MCF 10A (cell line): Measurements from ENCODE around the gene STAC3. TPM values are rescaled to one million over a fixed set of nuclear protein-coding genes. Genes with fewer than 3 reads are reported as not detected.

ENCODE experiments used
- BruUV-seq: library from RNA; stranded (reverse); fragments of 400-500 nt; replicated peaks from 2 replicates; lab custom pipeline; 2021; lab: Mats Ljungman, UMichigan
- CTCF ChIA-PET: fragments of 300-600 bp; sonication (Branson Sonifier 250); formaldehyde crosslinking; extraction: SDS; loops from one replicate; lab custom pipeline; 2021; ENCODE audit warnings: antibody characterized with exemption, inconsistent platforms; lab: Yijun Ruan, JAX
- POLR2A ChIA-PET: fragments of 300-600, 350-650 bp; sonication (Branson Sonifier 250); formaldehyde crosslinking; extraction: SDS; loops from one replicate; lab custom pipeline; 2020; ENCODE audit warnings: antibody characterized with exemption, inconsistent platforms; lab: Yijun Ruan, JAX
- DNase-seq: peaks from one replicate; pipeline ENCODE4 v3.0.0-alpha.2; 2018; ENCODE audit not compliant: unreplicated experiment
- H3K27ac Mint-ChIP-seq: one replicate; pipeline ENCODE4 v1.8.0; 2022; ENCODE audit warnings: mild to moderate bottlenecking, low read depth, mixed read lengths; ENCODE audit not compliant: unreplicated experiment
- H3K27me3 Mint-ChIP-seq: one replicate; pipeline ENCODE4 v1.8.0; 2022; ENCODE audit warnings: mixed read lengths; ENCODE audit not compliant: insufficient read depth, unreplicated experiment
- H3K36me3 Mint-ChIP-seq: one replicate; pipeline ENCODE4 v1.8.0; 2022; ENCODE audit warnings: mild to moderate bottlenecking, moderate library complexity, mixed read lengths; ENCODE audit not compliant: insufficient read depth, unreplicated experiment
- H3K4me1 Mint-ChIP-seq: one replicate; pipeline ENCODE4 v1.8.0; 2022; ENCODE audit warnings: mixed read lengths; ENCODE audit not compliant: insufficient read depth, unreplicated experiment
- H3K4me3 Mint-ChIP-seq: one replicate; pipeline ENCODE4 v1.8.0; 2022; ENCODE audit warnings: mild to moderate bottlenecking, moderate library complexity, mixed read lengths; ENCODE audit not compliant: unreplicated experiment
- H3K9me3 Mint-ChIP-seq: one replicate; pipeline ENCODE4 v1.8.0; 2022; ENCODE audit warnings: mixed read lengths; ENCODE audit not compliant: unreplicated experiment
- CTCF ChIP-seq: fragments of 200-600 bp; IDR thresholded peaks from one replicate; pipeline ENCODE4 v1.8.0; 2022; ENCODE audit warnings: antibody characterized with exemption, mild to moderate bottlenecking; ENCODE audit not compliant: unreplicated experiment
- intact Hi-C: fragments of 100-400 bp; cut with micrococcal nuclease; formaldehyde crosslinking; loops from 2 replicates; pipeline ENCODE4 v1.14.1; 2022
- total RNA-seq: library from RNA; stranded (reverse); gene quantifications from 2 replicates; pipeline ENCODE4 v1.2.3, GENCODE V29; 2022

Gene STAC3
- total RNA-seq, 1 experiment from 2014 or later = 2.8 TPM

GRCh38 chr12:57266681-57267080, 15.7 kb upstream of the STAC3 start:
- Mint-ChIP-seq H3K36me3 (peaks cover 79% of the 10 kb centered on the region), H3K27me3 (no peaks in the 10 kb centered on the region), H3K27ac (no peak overlapping the region), H3K4me1 (no peaks in the 10 kb centered on the region), H3K4me3 (no peak overlapping the region), H3K9me3 (no peaks in the 10 kb centered on the region)
- DNase-seq = no peak
- POLR2A ChIA-PET = interaction anchor here (0.6 kb wide), 1 partner anchor 196 kb away, joined by 4 read pairs; no protein-coding TSS in a partner anchor
- intact Hi-C loops = no loop called here
- TF ChIP-seq CTCF = no peak
- CTCF ChIA-PET = interaction anchor here (13.7 kb wide), 1 partner anchor 188 kb away, joined by 139 read pairs; the partner anchor contains the start of gene INHBE
- BruUV-seq = no TSS peak

GRCh38 chr12:57263096-57263495, 12.1 kb upstream of the STAC3 start:
- H3K27me3 Mint-ChIP-seq = no peaks in the 10 kb centered on the region
- intact Hi-C loops = loop anchor here (1.0 to 5.0 kb wide), 2 partner anchors 44 to 190 kb away; no protein-coding TSS in a partner anchor
- TF ChIP-seq CTCF = no peak
- no peak overlapping the region for H3K4me3 Mint-ChIP-seq
- no TSS peak for BruUV-seq
- no peak overlapping the region for H3K27ac Mint-ChIP-seq
- CTCF ChIA-PET = interaction anchor here (0.5 to 13.7 kb wide), 13 partner anchors 10 to 299 kb away, joined by 3 to 139 read pairs (median 4); partner anchors contain the start of genes INHBE, SHMT2 and STAC3
- no peaks in the 10 kb centered on the region for H3K9me3 Mint-ChIP-seq
- POLR2A ChIA-PET = no interaction called here
- peaks cover 62% of the 10 kb centered on the region for H3K36me3 Mint-ChIP-seq
- no peak for DNase-seq
- H3K4me1 Mint-ChIP-seq = no peaks in the 10 kb centered on the region

- no peak overlapping the region for H3K4me3 Mint-ChIP-seq
- POLR2A ChIA-PET = no interaction called here
- intact Hi-C loops = loop anchor here (5.0 kb wide), 1 partner anchor 45 kb away; no protein-coding TSS in a partner anchor
Measured at GRCh38 chr12:57262126-57262822, 11.3 kb upstream of the STAC3 start.

More at GRCh38 chr12:57262126-57262822, 11.3 kb upstream of the STAC3 start:
- no peaks in the 10 kb centered on the region for H3K9me3 Mint-ChIP-seq
- no TSS peak for BruUV-seq
- peaks cover 61% of the 10 kb centered on the region for H3K36me3 Mint-ChIP-seq
- CTCF ChIA-PET = interaction anchor here (0.7 to 13.7 kb wide), 9 partner anchors 11 to 192 kb away, joined by 3 to 139 read pairs (median 5); partner anchors contain the start of genes INHBE and STAC3
- H3K27me3 Mint-ChIP-seq = no peaks in the 10 kb centered on the region
- no peaks in the 10 kb centered on the region for H3K4me1 Mint-ChIP-seq
- H3K27ac Mint-ChIP-seq = no peak overlapping the region
- DNase-seq = no peak
- no peak for TF ChIP-seq CTCF
